HG03103 (cell line): ENCODE results near the gene TEDC2.

Source experiments
- ATAC-seq: cut with Tn5 transposase; IDR thresholded peaks from one replicate; pipeline ENCODE4 v1.9.1; 2021; ENCODE audit warnings: low read depth; ENCODE audit not compliant: unreplicated experiment

Gene TEDC2

GRCh38 chr16:2508722-2509400, 49.0 kb downstream of the TEDC2 start:
- ATAC-seq: no peak

GRCh38 chr16:2511128-2511800, 51.4 kb downstream of the TEDC2 start:
- ATAC-seq: no peak

- no peak for ATAC-seq
These were observed 52.3 kb downstream of the TEDC2 start for GRCh38 chr16:2511996-2512734.

GRCh38 chr16:2512735-2513404, 53.0 kb downstream of the TEDC2 start:
- no peak for ATAC-seq

- peak; percentile 58 for ATAC-seq
These were observed 53.8 kb downstream of the TEDC2 start, which contains the start of gene ATP6V0C for GRCh38 chr16:2513405-2514332. ATP6V0C (plus strand) TSS chr16:2513952; CDS start chr16:2514104, 152 bp downstream.
